Activated T-helper 1 cell treated with anti-CD3 and anti-CD28 coated beads, Interleukin-12 subunit alpha, Interleukin-12 subunit beta, Interleukin-2, Interleukin-4 antibody, amounts not matched to agents 30 ng/mL and 10 ng/mL and 1 ng/mL, durations not matched to agents 14 hours and 24 hours and 36 hours (primary cell): ENCODE results near the gene EYA4. TPM values are rescaled to one million over a fixed set of nuclear protein-coding genes. Genes with fewer than 3 reads are reported as not detected.

Experiments
- DNase-seq: peaks from one replicate; pipeline ENCODE4 v3.0.0; 2021; ENCODE audit warnings: low spot score
- H3K27ac Mint-ChIP-seq: one replicate; pipeline ENCODE4 v1.8.0; 2021; ENCODE audit warnings: mild to moderate bottlenecking, mixed read lengths
- H3K27me3 Mint-ChIP-seq: one replicate; pipeline ENCODE4 v1.8.0; 2022; ENCODE audit warnings: mild to moderate bottlenecking, moderate library complexity, mixed read lengths; ENCODE audit not compliant: insufficient read depth
- H3K36me3 Mint-ChIP-seq: one replicate; pipeline ENCODE4 v1.8.0; 2021; ENCODE audit warnings: low read depth, mixed read lengths
- H3K4me1 Mint-ChIP-seq: one replicate; pipeline ENCODE4 v1.8.0; 2021; ENCODE audit warnings: low read depth, mixed read lengths
- H3K4me3 Mint-ChIP-seq: one replicate; pipeline ENCODE4 v1.8.0; 2021; ENCODE audit warnings: mild to moderate bottlenecking, moderate library complexity, mixed read lengths
- H3K9me3 Mint-ChIP-seq: one replicate; pipeline ENCODE4 v1.8.0; 2021; ENCODE audit warnings: mixed read lengths
- intact Hi-C: fragments of 100-400 bp; cut with micrococcal nuclease; formaldehyde crosslinking; loops from one replicate; pipeline ENCODE4 v1.15.1; 2024
- total RNA-seq: library from RNA; stranded (reverse); gene quantifications from 2 replicates; pipeline ENCODE4 v1.2.3, GENCODE V29; 2022

The EYA4 gene
- total RNA-seq, 1 donor from 2014 or later = not detected

- Mint-ChIP-seq H3K9me3 (no peaks in the 10 kb centered on the region), H3K4me3 (no peak overlapping the region), H3K27ac (no peak overlapping the region), H3K4me1 (no peaks in the 10 kb centered on the region), H3K27me3 (peaks cover 1% of the 10 kb centered on the region), H3K36me3 (no peaks in the 10 kb centered on the region)
- DNase-seq = no peak
- intact Hi-C loops = no loop called here
These were observed 246.0 kb downstream of the EYA4 start for GRCh38 chr6:133487174-133487573.

- intact Hi-C loops = no loop called here
These were observed 254.2 kb downstream of the EYA4 start for GRCh38 chr6:133495205-133495903.

GRCh38 chr6:133499662-133500061 lies 258.5 kb downstream of the EYA4 start:
- Mint-ChIP-seq H3K4me3 (no peak overlapping the region), H3K36me3 (no peaks in the 10 kb centered on the region), H3K4me1 (no peaks in the 10 kb centered on the region), H3K27me3 (no peaks in the 10 kb centered on the region), H3K9me3 (no peaks in the 10 kb centered on the region), H3K27ac (no peak overlapping the region)
- intact Hi-C loops = no loop called here
- no peak for DNase-seq

More at GRCh38 chr6:133495205-133495903, 254.2 kb downstream of the EYA4 start:
- no peaks in the 10 kb centered on the region for H3K36me3 Mint-ChIP-seq
- no peaks in the 10 kb centered on the region for H3K4me1 Mint-ChIP-seq
- H3K4me3 Mint-ChIP-seq = no peak overlapping the region
- no peaks in the 10 kb centered on the region for H3K27me3 Mint-ChIP-seq
- DNase-seq = no peak
- H3K27ac Mint-ChIP-seq = no peak overlapping the region
- no peaks in the 10 kb centered on the region for H3K9me3 Mint-ChIP-seq

- no peaks in the 10 kb centered on the region for H3K36me3 Mint-ChIP-seq
- no peaks in the 10 kb centered on the region for H3K4me1 Mint-ChIP-seq
- H3K4me3 Mint-ChIP-seq = no peak overlapping the region
- intact Hi-C loops = no loop called here
- no peaks in the 10 kb centered on the region for H3K9me3 Mint-ChIP-seq
- H3K27ac Mint-ChIP-seq = no peak overlapping the region
- no peaks in the 10 kb centered on the region for H3K27me3 Mint-ChIP-seq
- DNase-seq = no peak
These were observed 260.6 kb downstream of the EYA4 start for GRCh38 chr6:133501675-133502270.

- Mint-ChIP-seq H3K27me3 (no peaks in the 10 kb centered on the region), H3K9me3 (no peaks in the 10 kb centered on the region), H3K4me3 (no peak overlapping the region), H3K4me1 (no peaks in the 10 kb centered on the region), H3K27ac (no peak overlapping the region), H3K36me3 (no peaks in the 10 kb centered on the region)
- intact Hi-C loops = no loop called here
- DNase-seq = no peak
These were observed 261.5 kb downstream of the EYA4 start for GRCh38 chr6:133502441-133503335.

- Mint-ChIP-seq H3K9me3 (no peaks in the 10 kb centered on the region), H3K4me3 (no peak overlapping the region), H3K27ac (no peak overlapping the region), H3K4me1 (no peaks in the 10 kb centered on the region), H3K36me3 (no peaks in the 10 kb centered on the region), H3K27me3 (no peaks in the 10 kb centered on the region)
- intact Hi-C loops = no loop called here
- DNase-seq = no peak
These were observed 262.2 kb downstream of the EYA4 start for GRCh38 chr6:133503336-133503729.

- no peak overlapping the region for H3K27ac Mint-ChIP-seq
- H3K4me3 Mint-ChIP-seq = no peak overlapping the region
- H3K4me1 Mint-ChIP-seq = no peaks in the 10 kb centered on the region
- H3K36me3 Mint-ChIP-seq = no peaks in the 10 kb centered on the region
- intact Hi-C loops = no loop called here
- no peak for DNase-seq
- H3K27me3 Mint-ChIP-seq = no peaks in the 10 kb centered on the region
- no peaks in the 10 kb centered on the region for H3K9me3 Mint-ChIP-seq
These were observed 263.0 kb downstream of the EYA4 start for GRCh38 chr6:133504158-133504557.

GRCh38 chr6:133504761-133505160 lies 263.6 kb downstream of the EYA4 start:
- DNase-seq = no peak
- no peak overlapping the region for H3K27ac Mint-ChIP-seq
- intact Hi-C loops = no loop called here
- H3K36me3 Mint-ChIP-seq = no peaks in the 10 kb centered on the region
- no peaks in the 10 kb centered on the region for H3K4me1 Mint-ChIP-seq
- H3K4me3 Mint-ChIP-seq = no peak overlapping the region
- H3K27me3 Mint-ChIP-seq = no peaks in the 10 kb centered on the region
- H3K9me3 Mint-ChIP-seq = no peaks in the 10 kb centered on the region

- intact Hi-C loops = no loop called here
- H3K9me3 Mint-ChIP-seq = no peaks in the 10 kb centered on the region
- DNase-seq = no peak
- H3K27me3 Mint-ChIP-seq = no peaks in the 10 kb centered on the region
- H3K36me3 Mint-ChIP-seq = no peaks in the 10 kb centered on the region
- no peak overlapping the region for H3K4me3 Mint-ChIP-seq
- H3K27ac Mint-ChIP-seq = no peak overlapping the region
- no peaks in the 10 kb centered on the region for H3K4me1 Mint-ChIP-seq
These were observed 264.5 kb downstream of the EYA4 start for GRCh38 chr6:133505681-133506080.

- no peaks in the 10 kb centered on the region for H3K36me3 Mint-ChIP-seq
- H3K4me3 Mint-ChIP-seq = no peak overlapping the region
- no peak overlapping the region for H3K27ac Mint-ChIP-seq
- no peaks in the 10 kb centered on the region for H3K4me1 Mint-ChIP-seq
- no peak for DNase-seq
- intact Hi-C loops = loop anchor here (2.0 to 5.0 kb wide), 3 partner anchors 325 to 982 kb away; no protein-coding TSS in a partner anchor
- no peaks in the 10 kb centered on the region for H3K27me3 Mint-ChIP-seq
- H3K9me3 Mint-ChIP-seq = no peaks in the 10 kb centered on the region
These were observed 271.4 kb downstream of the EYA4 start for GRCh38 chr6:133512410-133513016.

- no peaks in the 10 kb centered on the region for H3K9me3 Mint-ChIP-seq
- no peaks in the 10 kb centered on the region for H3K36me3 Mint-ChIP-seq
- no peaks in the 10 kb centered on the region for H3K27me3 Mint-ChIP-seq
- H3K4me3 Mint-ChIP-seq = no peak overlapping the region
- H3K4me1 Mint-ChIP-seq = no peaks in the 10 kb centered on the region
- intact Hi-C loops = no loop called here
- H3K27ac Mint-ChIP-seq = no peak overlapping the region
- DNase-seq = no peak
These were observed 282.7 kb downstream of the EYA4 start for GRCh38 chr6:133523816-133524215.

GRCh38 chr6:133526436-133526835 lies 285.3 kb downstream of the EYA4 start:
- intact Hi-C loops = no loop called here
- H3K27ac Mint-ChIP-seq = no peak overlapping the region
- H3K4me3 Mint-ChIP-seq = no peak overlapping the region
- H3K9me3 Mint-ChIP-seq = no peaks in the 10 kb centered on the region
- DNase-seq = no peak
- H3K4me1 Mint-ChIP-seq = no peaks in the 10 kb centered on the region
- no peaks in the 10 kb centered on the region for H3K36me3 Mint-ChIP-seq
- no peaks in the 10 kb centered on the region for H3K27me3 Mint-ChIP-seq

- Mint-ChIP-seq H3K9me3 (no peaks in the 10 kb centered on the region), H3K36me3 (no peaks in the 10 kb centered on the region), H3K27ac (no peak overlapping the region), H3K27me3 (no peaks in the 10 kb centered on the region), H3K4me3 (no peak overlapping the region), H3K4me1 (no peaks in the 10 kb centered on the region)
- DNase-seq = no peak
- intact Hi-C loops = no loop called here
These were observed 287.4 kb downstream of the EYA4 start for GRCh38 chr6:133528566-133528965.
